ENCODE data around the gene B4GALT2.

- TF ChIP-seq EZH2 (IDR thresholded peaks at IDR 0.05; ENCODE audit: borderline replicate concordance, low read depth, low read length, poor library complexity, severe bottlenecking), result no peak
- TF ChIP-seq, protein P1, sequence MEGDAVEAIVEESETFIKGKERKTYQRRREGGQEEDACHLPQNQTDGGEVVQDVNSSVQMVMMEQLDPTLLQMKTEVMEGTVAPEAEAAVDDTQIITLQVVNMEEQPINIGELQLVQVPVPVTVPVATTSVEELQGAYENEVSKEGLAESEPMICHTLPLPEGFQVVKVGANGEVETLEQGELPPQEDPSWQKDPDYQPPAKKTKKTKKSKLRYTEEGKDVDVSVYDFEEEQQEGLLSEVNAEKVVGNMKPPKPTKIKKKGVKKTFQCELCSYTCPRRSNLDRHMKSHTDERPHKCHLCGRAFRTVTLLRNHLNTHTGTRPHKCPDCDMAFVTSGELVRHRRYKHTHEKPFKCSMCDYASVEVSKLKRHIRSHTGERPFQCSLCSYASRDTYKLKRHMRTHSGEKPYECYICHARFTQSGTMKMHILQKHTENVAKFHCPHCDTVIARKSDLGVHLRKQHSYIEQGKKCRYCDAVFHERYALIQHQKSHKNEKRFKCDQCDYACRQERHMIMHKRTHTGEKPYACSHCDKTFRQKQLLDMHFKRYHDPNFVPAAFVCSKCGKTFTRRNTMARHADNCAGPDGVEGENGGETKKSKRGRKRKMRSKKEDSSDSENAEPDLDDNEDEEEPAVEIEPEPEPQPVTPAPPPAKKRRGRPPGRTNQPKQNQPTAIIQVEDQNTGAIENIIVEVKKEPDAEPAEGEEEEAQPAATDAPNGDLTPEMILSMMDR (conservative IDR thresholded peaks at IDR 0.05; ENCODE audit: low read depth, low read length), result no peak
Measured at GRCh38 chr1:43960798-43961197, 18.2 kb upstream of the B4GALT2 start.
